T-helper 1 cell treated with Interleukin-12 subunit alpha and Interleukin-12 subunit beta and Interleukin-4 antibody, amounts not matched to agents 30 ng/mL and 1 ng/mL, for 36 hours (primary cell): ENCODE data around the gene LSM12. TPM values are rescaled to one million over a fixed set of nuclear protein-coding genes. Genes with fewer than 3 reads are reported as not detected.
"Not testable (repeated sequence)": the region's sequence is repeated elsewhere in the genome, so short reads cannot be mapped to it uniquely, and the experiment has no call there.

ENCODE experiments used
- intact Hi-C: fragments of 100-400 bp; cut with micrococcal nuclease; formaldehyde crosslinking; loops from one replicate; pipeline ENCODE4 v1.15.1; 2024
- total RNA-seq: library from RNA; stranded (reverse); gene quantifications from 2 replicates; pipeline ENCODE4 v1.2.3, GENCODE V29; 2022

LSM12 gene
- 65.9 and 66.4 TPM in 2 replicates for total RNA-seq

DNA sequence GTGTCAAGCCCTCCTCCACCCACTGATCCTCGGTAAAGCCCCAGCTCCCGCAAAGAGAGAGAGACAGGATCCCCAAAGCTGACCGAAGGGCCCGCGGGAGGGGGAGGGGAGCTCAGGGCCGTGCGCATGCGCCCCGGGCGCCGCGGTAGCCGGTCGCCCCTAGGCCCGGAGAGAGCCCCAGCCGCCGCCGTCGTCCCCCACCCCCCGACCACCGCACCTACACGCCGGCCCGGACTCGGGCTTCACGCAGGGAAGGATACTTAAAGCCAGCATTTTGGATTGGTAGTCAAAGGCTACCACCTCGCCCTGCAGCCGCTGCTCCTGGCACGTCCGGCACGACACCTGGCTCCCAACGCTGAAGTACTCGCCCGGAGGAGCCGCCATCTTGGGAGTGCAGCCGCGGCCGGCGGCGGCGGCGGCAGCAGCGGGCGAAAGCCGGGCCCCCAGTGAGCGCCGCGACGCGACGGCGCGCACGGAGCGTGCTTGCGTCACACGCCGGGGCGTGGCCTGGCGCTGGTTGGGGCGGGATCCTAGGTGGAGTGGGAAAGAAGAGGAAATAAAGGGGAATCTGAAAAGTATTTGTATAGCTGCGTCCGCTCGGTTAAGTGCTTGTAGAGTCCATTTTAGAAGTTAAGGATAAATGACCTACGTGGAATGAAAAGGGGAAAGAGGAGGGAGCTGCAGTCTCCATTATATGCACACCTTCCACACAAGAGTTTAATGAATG, at the start of gene LSM12:
Gene LSM12 (minus strand): TSS at position 468 of the 727 bp plus-strand sequence. CDS start 84 bp downstream, at position 384.
- intact Hi-C loops = loop anchor here (1.0 to 5.0 kb wide), 5 partner anchors 51 to 261 kb away; partner anchors contain the start of genes HROB and TMUB2

- intact Hi-C loops = no loop called here
These were observed 49.3 kb upstream of the LSM12 start for GRCh38 chr17:44115585-44116415.

- intact Hi-C loops = no loop called here
These were observed 47.7 kb upstream of the LSM12 start for GRCh38 chr17:44113868-44114840.

- intact Hi-C loops = no loop called here
These were observed 46.9 kb upstream of the LSM12 start for GRCh38 chr17:44113382-44113781.

- intact Hi-C loops = no loop called here
These were observed 46.1 kb upstream of the LSM12 start for GRCh38 chr17:44112284-44113280.

DNA sequence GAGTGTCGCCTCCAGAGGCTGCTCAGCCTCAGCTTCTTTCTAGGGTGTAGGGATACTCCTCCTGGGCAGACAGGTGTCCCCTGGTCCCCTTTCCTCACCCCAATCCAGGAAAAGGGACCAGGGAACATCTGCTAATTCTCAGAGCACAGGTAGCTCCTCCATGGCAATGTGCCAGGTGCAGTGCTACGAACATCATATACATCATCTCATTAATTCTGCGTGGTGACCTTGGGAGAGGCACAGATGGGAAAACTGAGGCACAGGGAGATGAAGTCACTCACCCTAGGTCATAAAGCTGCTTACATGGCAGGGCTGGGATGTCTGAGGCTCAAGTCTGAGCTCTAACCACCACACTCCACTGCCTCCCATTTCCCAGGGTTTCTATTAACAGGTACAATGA, 45.3 kb upstream of the LSM12 start:
- intact Hi-C loops = loop anchor here (2.0 kb wide), 1 partner anchor 25 kb away; no protein-coding TSS in a partner anchor

GRCh38 chr17:44110823-44111633, 44.6 kb upstream of the LSM12 start:
- intact Hi-C loops = loop anchor here (2.0 kb wide), 1 partner anchor 24 kb away; no protein-coding TSS in a partner anchor

DNA sequence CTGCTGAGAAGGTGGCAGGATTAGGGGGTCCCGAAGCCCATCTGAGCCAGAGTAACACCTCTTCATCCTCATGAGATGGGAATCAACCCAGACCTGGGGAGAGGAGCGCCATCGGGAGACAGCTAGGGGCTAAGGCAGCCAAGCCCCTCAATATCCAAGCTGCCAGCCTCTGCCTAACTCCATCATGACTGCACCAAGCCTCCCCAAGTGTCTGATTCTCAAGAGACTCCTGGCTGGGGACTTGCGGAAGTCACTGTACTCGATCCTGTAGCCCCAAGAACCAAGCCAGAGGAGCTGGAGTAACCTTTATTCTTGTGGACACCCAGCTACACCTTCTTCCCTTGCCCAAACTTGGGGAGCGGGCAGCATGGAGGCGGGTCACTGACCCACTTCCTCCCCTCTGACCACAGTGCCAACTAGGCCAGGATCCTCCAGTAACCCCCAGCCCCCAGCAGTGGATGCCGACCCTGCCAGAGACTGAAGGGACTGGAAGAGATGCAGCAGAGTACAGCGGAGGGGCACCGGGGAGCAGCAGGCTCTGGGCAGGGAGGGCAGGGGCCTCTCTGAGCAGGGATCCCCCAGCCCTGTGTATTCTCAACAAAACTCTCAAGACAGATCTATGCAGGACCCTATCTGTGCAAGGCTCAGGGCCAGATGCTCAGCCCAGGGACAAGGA, 43.7 kb upstream of the LSM12 start:
- intact Hi-C loops = loop anchor here (2.0 kb wide), 1 partner anchor 23 kb away; no protein-coding TSS in a partner anchor

- intact Hi-C loops = no loop called here
These were observed 42.8 kb upstream of the LSM12 start for GRCh38 chr17:44109312-44109630.

DNA sequence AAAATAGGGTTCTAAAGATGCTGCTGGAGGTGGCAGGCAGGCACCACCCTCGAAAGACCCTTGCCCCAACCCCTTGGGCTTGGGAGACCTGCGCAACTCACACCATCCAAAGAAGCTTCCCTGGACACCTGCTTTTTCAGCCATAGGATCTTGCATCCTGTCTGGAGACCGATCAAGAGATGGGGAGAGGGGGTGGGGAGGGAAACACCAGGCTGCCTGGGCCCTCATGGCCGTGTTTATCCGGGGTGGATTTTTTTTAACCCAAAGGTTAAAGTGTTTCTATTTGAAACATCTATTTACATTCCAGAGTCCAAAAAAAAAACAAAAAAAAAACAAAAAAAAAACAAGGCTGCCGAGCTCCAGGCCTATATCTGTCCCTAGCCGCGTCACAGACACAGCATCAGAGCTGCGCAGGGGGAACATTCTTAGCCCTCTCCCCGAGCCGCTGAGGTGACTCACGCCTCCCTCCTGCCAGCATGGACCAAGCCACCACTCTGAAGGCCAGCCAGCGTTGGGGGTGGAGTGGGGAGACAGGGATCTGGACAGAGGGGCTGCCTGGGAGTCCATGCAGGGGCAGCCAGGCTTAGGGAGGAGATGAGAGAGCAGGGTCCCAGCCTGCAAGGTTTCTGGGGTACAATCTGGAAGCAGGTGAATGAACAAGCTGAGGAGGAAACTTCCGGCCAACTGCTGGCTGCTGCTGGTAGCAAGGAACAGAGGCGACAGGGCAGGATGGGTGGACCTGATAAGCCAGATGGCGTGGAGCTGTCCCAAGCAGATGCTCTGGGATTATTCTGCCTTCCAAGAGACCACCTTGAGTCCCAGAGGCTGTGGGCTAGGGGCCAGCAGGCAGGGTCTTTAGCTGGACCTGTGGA, 42.2 kb upstream of the LSM12 start:
- intact Hi-C loops = no loop called here

GRCh38 chr17:44106801-44107200, 40.3 kb upstream of the LSM12 start:
- intact Hi-C loops = no loop called here

GRCh38 chr17:44105941-44106340, 39.5 kb upstream of the LSM12 start:
- intact Hi-C loops = no loop called here

GRCh38 chr17:44105483-44105882, 39.0 kb upstream of the LSM12 start:
- intact Hi-C loops = no loop called here

GRCh38 chr17:44102849-44103622, 36.6 kb upstream of the LSM12 start:
- intact Hi-C loops = no loop called here

GRCh38 chr17:44101858-44102257, 35.4 kb upstream of the LSM12 start:
- intact Hi-C loops = not testable (repeated sequence)

DNA sequence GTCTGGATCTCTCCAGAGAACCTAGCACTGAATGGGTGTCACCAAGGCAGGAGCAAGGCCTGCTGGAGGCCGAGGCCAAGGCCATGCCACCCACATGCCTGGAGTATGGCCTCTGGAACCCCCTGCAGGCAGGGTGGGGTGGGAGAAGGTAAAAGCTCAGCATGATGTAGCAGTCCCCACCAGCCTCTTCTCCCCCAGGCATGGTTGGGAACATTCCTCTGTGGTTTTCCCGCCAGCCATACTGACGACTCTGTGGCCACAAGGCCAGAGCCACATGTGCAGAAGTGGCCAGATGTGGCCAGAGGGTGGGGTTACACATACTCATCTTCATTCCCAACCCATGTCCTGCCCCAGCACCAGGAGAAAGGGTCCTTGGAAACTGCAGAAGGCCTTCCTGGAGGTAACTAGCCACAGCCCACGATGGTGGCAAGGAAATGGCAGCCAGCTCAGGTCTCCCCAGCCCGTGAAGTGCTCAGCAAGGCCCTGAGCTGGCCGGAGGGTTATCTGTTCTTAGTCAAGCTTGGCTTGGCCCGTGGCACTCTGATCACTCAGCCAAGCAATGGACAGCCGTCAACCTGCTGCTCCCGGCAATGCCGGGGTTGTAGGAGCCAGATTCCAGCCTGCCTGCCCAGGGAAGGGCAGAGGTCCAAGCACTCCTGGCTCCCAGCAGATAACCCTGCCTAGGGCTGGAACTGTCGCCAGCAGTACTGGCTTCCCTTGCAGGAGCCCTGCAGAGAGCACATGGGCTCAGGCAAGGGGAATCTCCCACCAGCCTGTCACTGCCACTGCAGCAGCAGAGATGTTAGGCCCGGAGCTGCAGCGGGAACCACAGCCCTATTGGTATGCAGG, 30.9 kb upstream of the LSM12 start:
- intact Hi-C loops = no loop called here
